Sigmoid colon (tissue), 4 donors: ENCODE data around the gene TPSB2.

ENCODE experiments used
- POLR2A ChIP-seq, 2 donors: fragments of 450-650 bp; IDR thresholded peaks; one replicate each; pipeline ENCODE4 v1.6.1; 2016; ENCODE audit warnings: antibody characterized with exemption in 2 of 2, mild to moderate bottlenecking in 2 of 2, moderate library complexity in 2 of 2
- POLR2AphosphoS5 ChIP-seq, 4 donors: sonication (generic); formaldehyde crosslinking; IDR thresholded peaks; one replicate each; pipeline ENCODE4 v1.6.1; 2017; ENCODE audit warnings: antibody characterized with exemption in 4 of 4
- TF ChIP-seq, protein P1 (sequence below), 4 experiments: fragments of 450-650 bp in 3 of 4; fragments of 200-600 bp in 1 of 4; IDR thresholded peaks; one replicate each; pipeline ENCODE4 v1.5.1; 2016 to 2019; ENCODE audit warnings: antibody characterized with exemption in 4 of 4, mild to moderate bottlenecking in 3 of 4, moderate library complexity in 2 of 4

DNA sequence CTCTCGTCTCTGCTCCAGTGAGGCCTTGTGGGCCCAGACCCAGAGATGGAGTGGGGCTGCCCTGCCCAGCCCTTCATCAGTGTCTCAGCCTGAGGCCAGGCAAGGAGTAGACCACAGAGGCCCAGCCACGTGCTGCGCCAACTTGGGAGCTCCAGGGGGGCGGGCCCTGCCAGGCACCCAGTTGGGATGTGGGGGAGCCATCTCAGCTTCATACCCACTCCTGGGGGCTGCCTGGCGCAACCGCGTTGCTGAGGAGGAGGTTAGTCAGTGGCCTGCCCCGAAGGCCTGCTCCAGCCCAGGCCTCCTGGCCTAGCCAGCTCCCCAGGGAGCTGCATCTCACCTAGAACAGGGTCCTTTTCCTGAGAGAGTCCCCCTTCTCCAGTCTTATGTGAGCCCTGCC is 16.8 kb downstream of the TPSB2 start:
- TF ChIP-seq, protein P1, sequence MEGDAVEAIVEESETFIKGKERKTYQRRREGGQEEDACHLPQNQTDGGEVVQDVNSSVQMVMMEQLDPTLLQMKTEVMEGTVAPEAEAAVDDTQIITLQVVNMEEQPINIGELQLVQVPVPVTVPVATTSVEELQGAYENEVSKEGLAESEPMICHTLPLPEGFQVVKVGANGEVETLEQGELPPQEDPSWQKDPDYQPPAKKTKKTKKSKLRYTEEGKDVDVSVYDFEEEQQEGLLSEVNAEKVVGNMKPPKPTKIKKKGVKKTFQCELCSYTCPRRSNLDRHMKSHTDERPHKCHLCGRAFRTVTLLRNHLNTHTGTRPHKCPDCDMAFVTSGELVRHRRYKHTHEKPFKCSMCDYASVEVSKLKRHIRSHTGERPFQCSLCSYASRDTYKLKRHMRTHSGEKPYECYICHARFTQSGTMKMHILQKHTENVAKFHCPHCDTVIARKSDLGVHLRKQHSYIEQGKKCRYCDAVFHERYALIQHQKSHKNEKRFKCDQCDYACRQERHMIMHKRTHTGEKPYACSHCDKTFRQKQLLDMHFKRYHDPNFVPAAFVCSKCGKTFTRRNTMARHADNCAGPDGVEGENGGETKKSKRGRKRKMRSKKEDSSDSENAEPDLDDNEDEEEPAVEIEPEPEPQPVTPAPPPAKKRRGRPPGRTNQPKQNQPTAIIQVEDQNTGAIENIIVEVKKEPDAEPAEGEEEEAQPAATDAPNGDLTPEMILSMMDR (IDR thresholded peaks at IDR 0.05) = no peak
- TF ChIP-seq POLR2A (IDR thresholded peaks at IDR 0.05) = no peak
- no peak for TF ChIP-seq POLR2AphosphoS5 (IDR thresholded peaks at IDR 0.05)
